Tibial artery (tissue), 4 donors: Measurements from ENCODE around the gene CDK15.

ENCODE experiments used
- DNase-seq, 2 donors: peaks; one replicate each; pipeline ENCODE4 v3.0.0-alpha.2; 2019
- H3K27ac ChIP-seq, 2 donors: fragments of 200-600 bp; sonication (generic) in 1 of 2; 1 replicate in 1 of 2; 2 replicates in 1 of 2; pipeline ENCODE4 v1.5.1; 2018 to 2019; ENCODE audit warnings: mild to moderate bottlenecking in 1 of 2
- H3K27me3 ChIP-seq, 2 donors: fragments of 200-600 bp; sonication (generic) in 1 of 2; one replicate each; pipeline versions ENCODE4 v1.5.1 to v1.6.0; 2016 to 2019
- H3K36me3 ChIP-seq, 3 donors: fragments of 200-600 bp; sonication (generic) in 2 of 3; one replicate each; pipeline ENCODE4 v1.5.1; 2016 to 2019; ENCODE audit warnings: mild to moderate bottlenecking in 2 of 3
- H3K4me1 ChIP-seq, 4 donors: fragments of 200-600 bp; sonication (generic) in 2 of 4; 1 replicate in 3 of 4; 2 replicates in 1 of 4; pipeline ENCODE4 v1.5.1; 2016 to 2019
- H3K4me3 ChIP-seq, 2 donors: fragments of 200-600 bp; sonication (generic) in 1 of 2; 1 replicate in 1 of 2; 2 replicates in 1 of 2; pipeline ENCODE4 v1.5.1; 2018 to 2019; ENCODE audit warnings: mild to moderate bottlenecking in 2 of 2
- H3K9me3 ChIP-seq, 3 donors: fragments of 200-600 bp; sonication (generic) in 1 of 3; one replicate each; pipeline ENCODE4 v1.5.1; 2016 to 2019
- CTCF ChIP-seq, 2 experiments: fragments of 200-600 bp in 1 of 2; fragments of 450-650 bp in 1 of 2; IDR thresholded peaks; one replicate each; pipeline ENCODE4 v1.5.1; 2017 to 2019; ENCODE audit warnings: antibody characterized with exemption in 2 of 2, mild to moderate bottlenecking in 1 of 2, moderate library complexity in 1 of 2
- intact Hi-C: fragments of 100-400 bp; cut with DNase I; formaldehyde crosslinking; loops from one replicate; pipeline ENCODE4 v1.15.0; 2023; ENCODE audit warnings: low total_unique reads

Gene CDK15

DNA sequence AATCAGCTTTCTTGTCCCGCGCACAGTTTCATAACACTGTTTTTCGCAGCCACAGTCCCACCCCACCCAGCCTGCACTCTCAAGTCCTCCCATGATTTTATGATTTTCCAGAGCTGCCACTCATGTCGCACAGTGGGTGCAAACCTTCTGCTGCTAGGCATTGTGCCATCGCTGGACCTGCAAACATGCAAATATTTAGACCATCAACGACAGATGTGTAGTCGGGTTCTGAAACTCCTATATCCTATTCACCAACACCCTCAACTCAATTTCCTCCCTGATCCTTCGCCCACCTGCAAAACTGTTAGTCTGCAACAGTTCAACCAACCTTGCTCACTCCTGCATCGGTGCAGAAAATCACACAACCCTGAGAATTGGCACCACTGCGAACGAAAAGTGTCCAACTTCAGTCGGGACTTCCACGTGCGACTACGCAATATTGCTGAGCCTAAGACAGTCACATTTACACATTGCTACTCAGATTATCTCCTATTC lies 24.7 kb upstream of the CDK15 start:
- no peak for TF ChIP-seq CTCF (IDR thresholded peaks at IDR 0.05)
- peak overlapping the region; percentile 96 for H3K27ac ChIP-seq
- intact Hi-C loops, result no loop called here
- H3K27me3 ChIP-seq, result no peaks in the 10 kb centered on the region
- DNase-seq, result peak in 1 of 2 donors; percentile 69
- H3K4me1 ChIP-seq, result peaks cover 0 to 25% (median 14%) of the 10 kb centered on the region in 4 donors
- no peaks in the 10 kb centered on the region for H3K36me3 ChIP-seq
- no peaks in the 10 kb centered on the region for H3K9me3 ChIP-seq
- peak overlapping the region; percentile 97 to 99 for H3K4me3 ChIP-seq

DNA sequence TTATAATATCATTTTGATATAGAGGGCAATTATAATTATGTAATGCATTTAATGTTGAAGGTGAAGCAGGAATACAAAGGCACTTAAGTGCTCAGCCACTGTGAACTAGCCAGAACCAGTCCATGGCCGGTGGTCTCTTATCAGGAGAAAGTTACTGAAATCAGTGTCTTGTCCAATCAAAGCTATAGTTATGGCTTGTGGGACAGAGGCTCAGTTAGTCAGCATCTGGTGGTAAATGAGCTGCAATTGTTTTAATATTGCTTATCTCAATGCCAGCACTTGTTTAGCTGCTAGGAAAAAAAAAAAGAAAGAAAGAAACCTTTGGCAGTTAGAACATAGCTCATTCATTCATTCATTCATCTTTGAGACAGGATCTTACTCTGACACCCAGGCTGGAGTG lies 21.8 kb upstream of the CDK15 start:
- no peak for TF ChIP-seq CTCF (IDR thresholded peaks at IDR 0.05)
- H3K27me3 ChIP-seq, result no peaks in the 10 kb centered on the region
- no peaks in the 10 kb centered on the region for H3K9me3 ChIP-seq
- H3K4me3 ChIP-seq, result no peak overlapping the region
- intact Hi-C loops, result no loop called here
- H3K4me1 ChIP-seq, result peaks cover 0 to 12% (median 7%) of the 10 kb centered on the region in 4 donors
- no peak for DNase-seq
- no peak overlapping the region for H3K27ac ChIP-seq
- no peaks in the 10 kb centered on the region for H3K36me3 ChIP-seq

GRCh38 chr2:201785135-201785534 lies 21.2 kb upstream of the CDK15 start:
- H3K27me3 ChIP-seq, result no peaks in the 10 kb centered on the region
- DNase-seq, result no peak
- no peak for TF ChIP-seq CTCF (IDR thresholded peaks at IDR 0.05)
- no peaks in the 10 kb centered on the region for H3K9me3 ChIP-seq
- no peak overlapping the region for H3K27ac ChIP-seq
- no peaks in the 10 kb centered on the region for H3K36me3 ChIP-seq
- intact Hi-C loops, result no loop called here
- H3K4me1 ChIP-seq, result peaks cover 0 to 9% (median 1%) of the 10 kb centered on the region in 4 donors
- no peak overlapping the region for H3K4me3 ChIP-seq

- intact Hi-C loops, result no loop called here
- Histone ChIP-seq H3K4me1 (peaks cover 0 to 9% (median 0%) of the 10 kb centered on the region in 4 donors), H3K27me3 (no peaks in the 10 kb centered on the region), H3K36me3 (no peaks in the 10 kb centered on the region), H3K4me3 (no peak overlapping the region), H3K27ac (peak overlapping the region in 1 of 2 donors; percentile 1), H3K9me3 (no peaks in the 10 kb centered on the region)
- no peak for DNase-seq
- TF ChIP-seq CTCF (IDR thresholded peaks at IDR 0.05), result no peak
Observed at GRCh38 chr2:201786471-201786870, 19.9 kb upstream of the CDK15 start.

- Histone ChIP-seq H3K27ac (no peak overlapping the region), H3K4me3 (no peak overlapping the region), H3K36me3 (no peaks in the 10 kb centered on the region), H3K9me3 (no peaks in the 10 kb centered on the region), H3K27me3 (no peaks in the 10 kb centered on the region), H3K4me1 (peaks cover 0 to 9% (median 0%) of the 10 kb centered on the region in 4 donors)
- TF ChIP-seq CTCF (IDR thresholded peaks at IDR 0.05), result no peak
- no peak for DNase-seq
- intact Hi-C loops, result no loop called here
Observed at GRCh38 chr2:201788371-201788770, 18.0 kb upstream of the CDK15 start.

DNA sequence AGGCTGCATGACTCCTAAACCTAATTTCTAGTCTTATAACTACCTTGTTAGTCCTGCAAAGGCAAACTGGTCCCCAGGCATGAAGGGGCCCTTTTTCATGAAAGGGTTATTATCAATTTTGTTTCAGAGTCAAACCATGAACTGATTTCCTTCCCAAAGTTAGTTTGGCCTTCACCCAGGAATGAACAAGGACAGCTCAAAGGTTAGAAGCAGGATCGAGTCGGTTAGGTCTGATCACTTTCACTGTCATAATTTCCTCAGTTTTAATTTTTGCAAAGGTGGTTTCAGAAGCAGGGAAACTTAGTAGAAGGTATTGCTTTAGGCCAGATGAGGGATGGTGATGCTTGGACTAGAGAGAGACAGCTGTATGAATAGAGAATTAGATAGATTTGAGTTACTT lies 16.9 kb upstream of the CDK15 start:
- H3K4me1 ChIP-seq, result peaks cover 0 to 9% (median 0%) of the 10 kb centered on the region in 4 donors
- no peaks in the 10 kb centered on the region for H3K27me3 ChIP-seq
- no peak overlapping the region for H3K4me3 ChIP-seq
- H3K9me3 ChIP-seq, result no peaks in the 10 kb centered on the region
- DNase-seq, result no peak
- no peaks in the 10 kb centered on the region for H3K36me3 ChIP-seq
- no peak for TF ChIP-seq CTCF (IDR thresholded peaks at IDR 0.05)
- intact Hi-C loops, result no loop called here
- no peak overlapping the region for H3K27ac ChIP-seq
